Neural cell (in vitro differentiated cells): ENCODE data around the gene PPP2R2D.

Source experiments
- EP300 ChIP-seq: fragments of 450-650 bp; conservative IDR thresholded peaks from 2 replicates; pipeline ENCODE4 v1.6.1; 2014; ENCODE audit warnings: antibody characterized with exemption, mild to moderate bottlenecking, moderate library complexity; ENCODE audit not compliant: poor library complexity, severe bottlenecking
- EZH2 ChIP-seq: fragments of 200-600, 300-800 bp; shearing (Covaris generic), sonication (generic); IDR thresholded peaks from 2 replicates; pipeline ENCODE4 v1.6.1; 2014; ENCODE audit warnings: antibody characterized with exemption, low read length, borderline replicate concordance, mild to moderate bottlenecking; ENCODE audit not compliant: insufficient read depth, poor library complexity, severe bottlenecking
- MXI1 ChIP-seq: fragments of 450-650 bp; conservative IDR thresholded peaks from 2 replicates; pipeline ENCODE4 v1.6.1; 2014; ENCODE audit warnings: antibody characterized with exemption, mild to moderate bottlenecking; ENCODE audit not compliant: poor library complexity, severe bottlenecking
- POLR2AphosphoS5 ChIP-seq: IDR thresholded peaks from 2 replicates; pipeline ENCODE4 v1.6.1; 2012
- RAD21 ChIP-seq: fragments of 450-650 bp; conservative IDR thresholded peaks from 2 replicates; pipeline ENCODE4 v1.6.1; 2014; ENCODE audit warnings: antibody characterized with exemption, mild to moderate bottlenecking, moderate library complexity
- SMC3 ChIP-seq: fragments of 450-650 bp; conservative IDR thresholded peaks from 2 replicates; pipeline ENCODE4 v1.6.1; 2014; ENCODE audit warnings: antibody characterized with exemption, mild to moderate bottlenecking, moderate library complexity; ENCODE audit not compliant: poor library complexity
- TAF1 ChIP-seq: IDR thresholded peaks from 2 replicates; pipeline ENCODE4 v1.6.1; 2012; ENCODE audit warnings: low read depth
- TF ChIP-seq, protein P1 (sequence below): fragments of 450-650 bp; IDR thresholded peaks from 2 replicates; pipeline ENCODE4 v1.5.1; 2014; ENCODE audit warnings: antibody characterized with exemption, mild to moderate bottlenecking, moderate library complexity; ENCODE audit not compliant: poor library complexity, severe bottlenecking

DNA sequence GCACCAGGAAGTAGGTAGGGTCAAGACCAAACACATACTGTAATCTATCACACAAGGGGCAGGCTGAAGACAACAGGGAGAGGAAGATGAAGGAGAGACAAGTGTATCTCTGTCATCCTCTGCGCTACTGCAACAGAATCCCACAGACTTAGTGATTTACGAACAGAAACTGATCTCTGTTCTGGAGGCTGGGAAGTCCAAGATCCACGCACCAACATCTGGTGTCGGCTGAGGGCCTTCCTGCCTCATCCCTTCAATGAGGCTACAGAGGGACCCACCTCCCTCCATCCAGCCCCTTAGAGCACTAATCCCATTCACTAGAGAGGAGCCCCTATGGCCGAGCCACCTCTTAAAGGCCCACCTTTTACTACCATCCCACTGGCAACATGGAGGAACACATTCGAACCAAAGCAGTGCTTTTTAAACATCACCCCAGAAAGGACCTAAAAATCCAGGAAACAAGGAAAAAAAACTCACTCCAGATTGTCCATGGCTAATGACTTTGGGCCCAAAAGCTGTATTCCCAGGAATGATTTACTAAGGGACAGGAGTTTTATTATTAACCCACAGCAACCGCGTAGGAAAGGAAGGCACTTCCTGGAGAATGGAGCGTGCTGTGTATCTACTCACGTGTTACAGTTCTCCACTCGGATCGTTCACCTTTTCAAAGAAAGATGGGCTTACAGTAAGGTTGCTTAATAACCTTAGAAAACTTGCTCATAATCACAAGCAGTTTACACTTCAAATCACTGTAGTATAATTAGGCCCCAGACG is 76.7 kb downstream of the PPP2R2D start:
- TF ChIP-seq TAF1 (no peak), POLR2AphosphoS5 (no peak), EP300 (no peak), MXI1 (no peak), EZH2 (no peak), RAD21 (no peak), SMC3 (no peak)
- TF ChIP-seq, protein P1, sequence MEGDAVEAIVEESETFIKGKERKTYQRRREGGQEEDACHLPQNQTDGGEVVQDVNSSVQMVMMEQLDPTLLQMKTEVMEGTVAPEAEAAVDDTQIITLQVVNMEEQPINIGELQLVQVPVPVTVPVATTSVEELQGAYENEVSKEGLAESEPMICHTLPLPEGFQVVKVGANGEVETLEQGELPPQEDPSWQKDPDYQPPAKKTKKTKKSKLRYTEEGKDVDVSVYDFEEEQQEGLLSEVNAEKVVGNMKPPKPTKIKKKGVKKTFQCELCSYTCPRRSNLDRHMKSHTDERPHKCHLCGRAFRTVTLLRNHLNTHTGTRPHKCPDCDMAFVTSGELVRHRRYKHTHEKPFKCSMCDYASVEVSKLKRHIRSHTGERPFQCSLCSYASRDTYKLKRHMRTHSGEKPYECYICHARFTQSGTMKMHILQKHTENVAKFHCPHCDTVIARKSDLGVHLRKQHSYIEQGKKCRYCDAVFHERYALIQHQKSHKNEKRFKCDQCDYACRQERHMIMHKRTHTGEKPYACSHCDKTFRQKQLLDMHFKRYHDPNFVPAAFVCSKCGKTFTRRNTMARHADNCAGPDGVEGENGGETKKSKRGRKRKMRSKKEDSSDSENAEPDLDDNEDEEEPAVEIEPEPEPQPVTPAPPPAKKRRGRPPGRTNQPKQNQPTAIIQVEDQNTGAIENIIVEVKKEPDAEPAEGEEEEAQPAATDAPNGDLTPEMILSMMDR: no peak
